Liver (tissue), 9 donors: ENCODE results near the gene ALG1L2. TPM values are rescaled to one million over a fixed set of nuclear protein-coding genes. Genes with fewer than 3 reads are reported as not detected.
"Not testable (repeated sequence)": the region's sequence is repeated elsewhere in the genome, so short reads cannot be mapped to it uniquely, and the experiment has no call there.

Source experiments
- DNase-seq: peaks from one replicate; pipeline ENCODE4 v3.0.0-alpha.2; 2017; ENCODE audit warnings: low spot score
- H3K27ac ChIP-seq, 2 donors: one replicate each; pipeline ENCODE4 v1.7.0; 2013; ENCODE audit warnings: inconsistent platforms in 2 of 2, low read length in 2 of 2, control low read depth in 1 of 2, low read depth in 1 of 2, mild to moderate bottlenecking in 1 of 2
- H3K27me3 ChIP-seq, 4 donors: one replicate each; pipeline versions ENCODE4 v1.6.1 to v1.7.0; 2013; ENCODE audit warnings: low read length in 3 of 4, inconsistent platforms in 1 of 4, mild to moderate bottlenecking in 1 of 4, moderate library complexity in 1 of 4; ENCODE audit not compliant: control insufficient read depth in 4 of 4, insufficient read depth in 4 of 4
- H3K36me3 ChIP-seq, 4 donors: one replicate each; pipeline versions ENCODE4 v1.6.1 to v1.7.0; 2013; ENCODE audit warnings: low read length in 3 of 4, mild to moderate bottlenecking in 3 of 4, low read depth in 1 of 4, moderate library complexity in 1 of 4; ENCODE audit not compliant: control insufficient read depth in 4 of 4, insufficient read depth in 3 of 4
- H3K4me1 ChIP-seq, 4 donors: one replicate each; pipeline versions ENCODE4 v1.6.1 to v1.7.0; 2013; ENCODE audit warnings: low read length in 3 of 4, mild to moderate bottlenecking in 3 of 4, moderate library complexity in 1 of 4; ENCODE audit not compliant: control insufficient read depth in 4 of 4, insufficient read depth in 4 of 4
- H3K4me3 ChIP-seq, 3 donors: one replicate each; pipeline versions ENCODE4 v1.6.1 to v1.7.0; 2013; ENCODE audit warnings: low read length in 3 of 3, control low read depth in 1 of 3, low read depth in 1 of 3, mild to moderate bottlenecking in 1 of 3
- H3K9ac ChIP-seq, 2 donors: one replicate each; pipeline ENCODE4 v1.7.0; 2013; ENCODE audit warnings: low read length in 2 of 2, mild to moderate bottlenecking in 2 of 2, moderate library complexity in 2 of 2, control low read depth in 1 of 2, low read depth in 1 of 2
- H3K9me3 ChIP-seq, 4 donors: one replicate each; pipeline versions ENCODE4 v1.6.1 to v1.7.0; 2013; ENCODE audit warnings: low read length in 3 of 4; ENCODE audit not compliant: control insufficient read depth in 4 of 4
- HNF4G ChIP-seq: IDR thresholded peaks from 2 replicates; pipeline ENCODE4 v1.6.1; 2016; ENCODE audit warnings: antibody characterized with exemption
- NR2F2 ChIP-seq: IDR thresholded peaks from 2 replicates; pipeline ENCODE4 v1.6.1; 2016; ENCODE audit warnings: antibody characterized with exemption
- RAD21 ChIP-seq, 2 donors: IDR thresholded peaks; 2 replicates each; pipeline ENCODE4 v1.6.1; 2016; ENCODE audit warnings: antibody characterized with exemption in 2 of 2, mild to moderate bottlenecking in 2 of 2
- REST ChIP-seq: IDR thresholded peaks from 2 replicates; pipeline ENCODE4 v1.6.1; 2016; ENCODE audit warnings: antibody characterized with exemption, mild to moderate bottlenecking
- RXRA ChIP-seq, 2 donors: IDR thresholded peaks; 2 replicates each; pipeline ENCODE4 v1.6.1; 2017 to 2018; ENCODE audit warnings: antibody characterized with exemption in 2 of 2, mild to moderate bottlenecking in 1 of 2
- TAF1 ChIP-seq: conservative IDR thresholded peaks from 2 replicates; pipeline ENCODE4 v1.6.1; 2016; ENCODE audit warnings: antibody characterized with exemption, mild to moderate bottlenecking
- ZBTB33 ChIP-seq: IDR thresholded peaks from 2 replicates; pipeline ENCODE4 v1.6.1; 2016; ENCODE audit warnings: antibody characterized with exemption
- WGBS: extraction: QIAGEN DNeasy Blood & Tissue Kit; methylation state at CpG from one replicate; pipeline ENCODE4 v1.1.7; 2013; 5-methylcytosine and 5-hydroxymethylcytosine counted together
- polyA plus RNA-seq, 2 donors: library from polyadenylated mRNA; stranded (reverse) in 1 of 2; unstranded in 1 of 2; fragments of 200-250 nt in 1 of 2; fragments of >200 nt in 1 of 2; fragmentation: Nextera tagmentation in 1 of 2; extraction: Ambion mirVana in 1 of 2; gene quantifications; one replicate each; pipeline versions ENCODE4 v1.2.1 to v1.2.3, GENCODE V29; 2013 to 2015
- total RNA-seq, 2 donors: library from RNA; depleted of rRNA; stranded (reverse); fragments of >200 nt; gene quantifications; one replicate each; pipeline ENCODE4 v1.2.3, GENCODE V29; 2014
- TF ChIP-seq, protein P1 (sequence below): IDR thresholded peaks from 2 replicates; pipeline ENCODE4 v1.6.1; 2016; ENCODE audit warnings: antibody characterized with exemption
- TF ChIP-seq, protein P2 (sequence below): fragments of 150-350 bp; IDR thresholded peaks from 2 replicates; pipeline ENCODE4 v1.5.1; 2017; ENCODE audit warnings: improper control_type of control experiment, low read depth, low read length; ENCODE audit not compliant: missing input control
- donor health status: healthy.
- donor health status: healthy.
- donor health status: healthy.
- donor health status: healthy.
- donor health status: healthy.

The ALG1L2 gene
- total and polyA plus RNA-seq, 4 donors: not detected

DNA sequence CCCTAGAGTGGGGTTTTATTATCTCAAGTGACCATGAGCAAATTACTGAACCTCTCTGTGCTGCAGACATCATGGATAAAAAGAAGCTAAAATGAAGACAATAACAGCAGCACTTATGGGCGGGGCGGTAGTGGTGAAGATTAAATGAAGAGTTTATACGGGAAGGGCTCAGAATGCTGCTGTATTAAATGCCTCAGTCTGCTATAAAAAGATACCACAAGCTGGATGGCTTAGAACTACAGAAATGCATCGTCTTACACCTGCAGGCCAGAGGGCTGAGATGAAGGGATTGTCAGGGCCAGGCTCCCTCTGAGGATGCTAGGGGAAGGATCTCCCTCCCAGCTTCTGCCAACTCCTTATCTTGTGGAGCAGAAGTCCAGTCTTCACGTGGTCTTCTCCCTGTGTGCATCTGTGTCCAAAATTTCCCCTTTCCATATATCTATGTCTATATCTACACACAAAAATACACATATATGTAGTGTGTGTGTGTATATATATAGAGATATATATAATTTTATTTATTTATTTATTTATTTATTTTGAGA, 2.9 kb downstream of the ALG1L2 start:
- TF ChIP-seq TAF1: no peak
- no peak for TF ChIP-seq HNF4G
- TF ChIP-seq, protein P1, sequence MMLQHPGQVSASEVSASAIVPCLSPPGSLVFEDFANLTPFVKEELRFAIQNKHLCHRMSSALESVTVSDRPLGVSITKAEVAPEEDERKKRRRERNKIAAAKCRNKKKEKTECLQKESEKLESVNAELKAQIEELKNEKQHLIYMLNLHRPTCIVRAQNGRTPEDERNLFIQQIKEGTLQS: no peak
- no peak for TF ChIP-seq RAD21 (IDR thresholded peaks at IDR 0.05)
- TF ChIP-seq ZBTB33: no peak
- no peak for TF ChIP-seq NR2F2
- TF ChIP-seq, protein P2, sequence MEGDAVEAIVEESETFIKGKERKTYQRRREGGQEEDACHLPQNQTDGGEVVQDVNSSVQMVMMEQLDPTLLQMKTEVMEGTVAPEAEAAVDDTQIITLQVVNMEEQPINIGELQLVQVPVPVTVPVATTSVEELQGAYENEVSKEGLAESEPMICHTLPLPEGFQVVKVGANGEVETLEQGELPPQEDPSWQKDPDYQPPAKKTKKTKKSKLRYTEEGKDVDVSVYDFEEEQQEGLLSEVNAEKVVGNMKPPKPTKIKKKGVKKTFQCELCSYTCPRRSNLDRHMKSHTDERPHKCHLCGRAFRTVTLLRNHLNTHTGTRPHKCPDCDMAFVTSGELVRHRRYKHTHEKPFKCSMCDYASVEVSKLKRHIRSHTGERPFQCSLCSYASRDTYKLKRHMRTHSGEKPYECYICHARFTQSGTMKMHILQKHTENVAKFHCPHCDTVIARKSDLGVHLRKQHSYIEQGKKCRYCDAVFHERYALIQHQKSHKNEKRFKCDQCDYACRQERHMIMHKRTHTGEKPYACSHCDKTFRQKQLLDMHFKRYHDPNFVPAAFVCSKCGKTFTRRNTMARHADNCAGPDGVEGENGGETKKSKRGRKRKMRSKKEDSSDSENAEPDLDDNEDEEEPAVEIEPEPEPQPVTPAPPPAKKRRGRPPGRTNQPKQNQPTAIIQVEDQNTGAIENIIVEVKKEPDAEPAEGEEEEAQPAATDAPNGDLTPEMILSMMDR: no peak
- no peak for TF ChIP-seq RXRA (IDR thresholded peaks at IDR 0.05)
- TF ChIP-seq REST: no peak
- H3K36me3 ChIP-seq: no peaks in the 10 kb centered on the region
- H3K9me3 ChIP-seq: no peaks in the 10 kb centered on the region
- H3K27me3 ChIP-seq: no peaks in the 10 kb centered on the region
- H3K4me3 ChIP-seq: no peak overlapping the region
- no peaks in the 10 kb centered on the region for H3K4me1 ChIP-seq
- DNase-seq: no peak
- WGBS: 54% methylated on average over 5 of the region's 5 CpGs
- no peak overlapping the region for H3K27ac ChIP-seq
- no peak overlapping the region for H3K9ac ChIP-seq

DNA sequence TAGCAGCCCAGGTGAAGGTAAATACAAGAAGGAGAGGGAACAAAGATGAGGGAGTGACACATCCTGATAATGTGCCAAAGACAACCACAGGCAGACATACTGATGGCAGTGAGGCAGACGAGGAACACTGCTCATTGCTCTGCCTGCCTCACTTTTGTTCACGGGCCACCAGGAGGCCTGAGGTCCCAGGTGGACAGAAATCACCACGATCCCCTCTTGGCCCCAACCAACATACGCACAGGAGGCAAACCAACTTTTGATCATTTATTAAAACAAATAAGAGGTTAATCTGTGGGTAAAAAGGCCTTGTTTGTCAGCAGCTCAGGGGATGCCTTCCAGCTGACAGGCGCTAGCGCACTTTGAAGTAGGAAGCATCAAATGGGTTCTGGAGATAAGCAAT, 4.2 kb downstream of the ALG1L2 start:
- TF ChIP-seq, protein P1: no peak
- TF ChIP-seq NR2F2: no peak

DNA sequence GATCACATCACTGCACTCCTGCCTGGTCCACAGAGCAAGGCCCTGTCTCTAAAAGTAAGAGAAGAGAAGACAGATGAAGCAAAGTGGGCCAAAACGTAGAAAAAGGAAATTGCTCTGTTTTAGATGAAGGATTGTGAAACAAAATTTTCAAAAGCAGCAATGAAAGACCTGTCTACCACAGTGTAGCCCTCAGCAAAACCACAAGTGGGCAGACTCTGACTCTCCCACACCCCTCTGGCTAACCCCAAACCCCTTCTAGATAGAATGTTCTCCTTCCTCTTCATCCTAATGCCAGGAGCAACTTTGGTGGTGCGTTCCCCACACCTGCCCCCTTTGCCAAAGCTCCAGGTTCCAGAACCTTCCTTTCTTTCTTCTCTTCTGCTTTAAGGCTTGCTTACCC, 5.0 kb downstream of the ALG1L2 start:
- H3K36me3 ChIP-seq, H3K27me3 ChIP-seq, H3K27ac ChIP-seq, H3K4me1 ChIP-seq, H3K9ac ChIP-seq, H3K9me3 ChIP-seq, H3K4me3 ChIP-seq, DNase-seq: not testable (repeated sequence)
- WGBS: 65% methylated on average over 2 of the region's 2 CpGs

More for the DNA sequence above, 4.2 kb downstream of the ALG1L2 start:
- Histone ChIP-seq H3K27me3 (no peaks in the 10 kb centered on the region), H3K9me3 (no peaks in the 10 kb centered on the region), H3K9ac (no peak overlapping the region), H3K36me3 (no peaks in the 10 kb centered on the region), H3K4me1 (no peaks in the 10 kb centered on the region), H3K27ac (no peak overlapping the region), H3K4me3 (no peak overlapping the region)
- 47% methylated on average over 6 of the region's 6 CpGs for WGBS
- DNase-seq: no peak
